ENCODE measurements around the gene TRIM67. TPM values are rescaled to one million over a fixed set of nuclear protein-coding genes. Genes with fewer than 3 reads are reported as not detected.

Gene TRIM67
- total and polyA plus RNA-seq, 9 donors = 0.02 to 0.92 (median 0.05) TPM; not detected in 6

GRCh38 chr1:231193710-231194340, 32.0 kb downstream of the TRIM67 start:
- no peaks in the 10 kb centered on the region for H3K27me3 ChIP-seq

GRCh38 chr1:231194476-231194842, 32.6 kb downstream of the TRIM67 start:
- 67 to 74% (median 67%) methylated on average over 2 of the region's 2 CpGs for WGBS, 3 donors
- no peaks in the 10 kb centered on the region for H3K36me3 ChIP-seq
- H3K4me1 ChIP-seq (ENCODE audit: insufficient read depth) = no peaks in the 10 kb centered on the region
- no peak overlapping the region for H3K4me3 ChIP-seq
- no peak for DNase-seq
- no peak overlapping the region for H3K27ac ChIP-seq
- no peaks in the 10 kb centered on the region for H3K27me3 ChIP-seq
- intact Hi-C loops (cut with DNase I) = no loop called here
- H3K9me3 ChIP-seq = no peaks in the 10 kb centered on the region
- TF ChIP-seq POLR2A (IDR thresholded peaks at IDR 0.05) = no peak

More at GRCh38 chr1:231193710-231194340, 32.0 kb downstream of the TRIM67 start:
- Histone ChIP-seq H3K4me1 (ENCODE audit: insufficient read depth) (no peaks in the 10 kb centered on the region), H3K36me3 (no peaks in the 10 kb centered on the region), H3K27ac (no peak overlapping the region), H3K4me3 (no peak overlapping the region), H3K9me3 (no peaks in the 10 kb centered on the region)
- TF ChIP-seq CTCF (IDR thresholded peaks at IDR 0.05) (no peak), EP300 (IDR thresholded peaks at IDR 0.05) (no peak), POLR2A (IDR thresholded peaks at IDR 0.05) (no peak)
- DNase-seq = no peak
- intact Hi-C loops (cut with DNase I) = no loop called here
- 52 to 60% (median 59%) methylated on average over 10 of the region's 10 CpGs for WGBS, 3 donors

GRCh38 chr1:231194843-231195516, 33.1 kb downstream of the TRIM67 start:
- Histone ChIP-seq H3K4me1 (ENCODE audit: insufficient read depth) (no peaks in the 10 kb centered on the region), H3K9me3 (no peaks in the 10 kb centered on the region), H3K27me3 (no peaks in the 10 kb centered on the region), H3K4me3 (no peak overlapping the region), H3K36me3 (no peaks in the 10 kb centered on the region), H3K27ac (no peak overlapping the region)
- TF ChIP-seq EP300 (IDR thresholded peaks at IDR 0.05) (no peak), POLR2A (IDR thresholded peaks at IDR 0.05) (no peak), CTCF (IDR thresholded peaks at IDR 0.05) (no peak)
- WGBS, 3 donors = 68 to 75% (median 70%) methylated on average over 8 of the region's 8 CpGs
- intact Hi-C loops (cut with DNase I) = no loop called here
- DNase-seq = no peak

- Histone ChIP-seq H3K4me3 (no peak overlapping the region), H3K27ac (no peak overlapping the region), H3K27me3 (no peaks in the 10 kb centered on the region), H3K9me3 (no peaks in the 10 kb centered on the region), H3K4me1 (ENCODE audit: insufficient read depth) (no peaks in the 10 kb centered on the region), H3K36me3 (no peaks in the 10 kb centered on the region)
- WGBS, 3 donors = 82 to 85% (median 83%) methylated on average over 3 of the region's 3 CpGs
- no peak for TF ChIP-seq POLR2A (IDR thresholded peaks at IDR 0.05)
- no peak for TF ChIP-seq CTCF (IDR thresholded peaks at IDR 0.05)
- TF ChIP-seq EP300 (IDR thresholded peaks at IDR 0.05) = no peak
- DNase-seq = no peak
- intact Hi-C loops (cut with DNase I) = no loop called here
These were observed 34.4 kb downstream of the TRIM67 start for GRCh38 chr1:231196307-231196706.

- DNase-seq = no peak
- Histone ChIP-seq H3K27me3 (no peaks in the 10 kb centered on the region), H3K4me3 (no peak overlapping the region), H3K27ac (no peak overlapping the region), H3K9me3 (no peaks in the 10 kb centered on the region), H3K4me1 (ENCODE audit: insufficient read depth) (no peaks in the 10 kb centered on the region), H3K36me3 (no peaks in the 10 kb centered on the region)
- WGBS, 3 donors = 69 to 82% (median 72%) methylated on average over 2 of the region's 2 CpGs
- TF ChIP-seq EP300 (IDR thresholded peaks at IDR 0.05) (no peak), CTCF (IDR thresholded peaks at IDR 0.05) (no peak), POLR2A (IDR thresholded peaks at IDR 0.05) (no peak)
- intact Hi-C loops (cut with DNase I) = no loop called here
These were observed 34.9 kb downstream of the TRIM67 start for GRCh38 chr1:231196728-231197127.
